Liver (tissue), 9 donors: Measurements from ENCODE around the gene CAPN1. TPM values are rescaled to one million over a fixed set of nuclear protein-coding genes. Genes with fewer than 3 reads are reported as not detected.

ENCODE experiments used
- DNase-seq: peaks from one replicate; pipeline ENCODE4 v3.0.0-alpha.2; 2017; ENCODE audit warnings: low spot score
- H3K27ac ChIP-seq, 2 donors: one replicate each; pipeline ENCODE4 v1.7.0; 2013; ENCODE audit warnings: inconsistent platforms in 2 of 2, low read length in 2 of 2, control low read depth in 1 of 2, low read depth in 1 of 2, mild to moderate bottlenecking in 1 of 2
- H3K27me3 ChIP-seq, 4 donors: one replicate each; pipeline versions ENCODE4 v1.6.1 to v1.7.0; 2013; ENCODE audit warnings: low read length in 3 of 4, inconsistent platforms in 1 of 4, mild to moderate bottlenecking in 1 of 4, moderate library complexity in 1 of 4; ENCODE audit not compliant: control insufficient read depth in 4 of 4, insufficient read depth in 4 of 4
- H3K36me3 ChIP-seq, 4 donors: one replicate each; pipeline versions ENCODE4 v1.6.1 to v1.7.0; 2013; ENCODE audit warnings: low read length in 3 of 4, mild to moderate bottlenecking in 3 of 4, low read depth in 1 of 4, moderate library complexity in 1 of 4; ENCODE audit not compliant: control insufficient read depth in 4 of 4, insufficient read depth in 3 of 4
- H3K4me1 ChIP-seq, 4 donors: one replicate each; pipeline versions ENCODE4 v1.6.1 to v1.7.0; 2013; ENCODE audit warnings: low read length in 3 of 4, mild to moderate bottlenecking in 3 of 4, moderate library complexity in 1 of 4; ENCODE audit not compliant: control insufficient read depth in 4 of 4, insufficient read depth in 4 of 4
- H3K4me3 ChIP-seq, 3 donors: one replicate each; pipeline versions ENCODE4 v1.6.1 to v1.7.0; 2013; ENCODE audit warnings: low read length in 3 of 3, control low read depth in 1 of 3, low read depth in 1 of 3, mild to moderate bottlenecking in 1 of 3
- H3K9ac ChIP-seq, 2 donors: one replicate each; pipeline ENCODE4 v1.7.0; 2013; ENCODE audit warnings: low read length in 2 of 2, mild to moderate bottlenecking in 2 of 2, moderate library complexity in 2 of 2, control low read depth in 1 of 2, low read depth in 1 of 2
- H3K9me3 ChIP-seq, 4 donors: one replicate each; pipeline versions ENCODE4 v1.6.1 to v1.7.0; 2013; ENCODE audit warnings: low read length in 3 of 4; ENCODE audit not compliant: control insufficient read depth in 4 of 4
- ATF3 ChIP-seq: IDR thresholded peaks from 2 replicates; pipeline ENCODE4 v1.6.1; 2016; ENCODE audit warnings: antibody characterized with exemption
- CTCF ChIP-seq: fragments of 150-350 bp; IDR thresholded peaks from 2 replicates; pipeline ENCODE4 v1.5.1; 2017; ENCODE audit warnings: improper control_type of control experiment, low read depth, low read length; ENCODE audit not compliant: missing input control
- EGR1 ChIP-seq, 2 donors: IDR thresholded peaks; 2 replicates each; pipeline ENCODE4 v1.6.1; 2016 to 2018; ENCODE audit warnings: antibody characterized with exemption in 2 of 2, low read depth in 2 of 2
- FOXA1 ChIP-seq: IDR thresholded peaks from 2 replicates; pipeline ENCODE4 v1.6.1; 2016; ENCODE audit warnings: antibody characterized with exemption
- FOXA2 ChIP-seq: IDR thresholded peaks from 2 replicates; pipeline ENCODE4 v1.6.1; 2016; ENCODE audit warnings: antibody characterized with exemption
- GABPA ChIP-seq, 2 donors: IDR thresholded peaks in 1 of 2; conservative IDR thresholded peaks in 1 of 2; 2 replicates each; pipeline ENCODE4 v1.6.1; 2016; ENCODE audit warnings: antibody characterized with exemption in 2 of 2, mild to moderate bottlenecking in 1 of 2, moderate library complexity in 1 of 2
- HNF4A ChIP-seq, 2 donors: conservative IDR thresholded peaks; 2 replicates each; pipeline ENCODE4 v1.6.1; 2016; ENCODE audit warnings: antibody characterized with exemption in 2 of 2, mild to moderate bottlenecking in 2 of 2
- HNF4G ChIP-seq: IDR thresholded peaks from 2 replicates; pipeline ENCODE4 v1.6.1; 2016; ENCODE audit warnings: antibody characterized with exemption
- JUND ChIP-seq, 2 donors: IDR thresholded peaks; 2 replicates each; pipeline ENCODE4 v1.6.1; 2016; ENCODE audit warnings: antibody characterized with exemption in 2 of 2
- MAX ChIP-seq: IDR thresholded peaks from 2 replicates; pipeline ENCODE4 v1.6.1; 2016; ENCODE audit warnings: antibody characterized with exemption
- NR2F2 ChIP-seq: IDR thresholded peaks from 2 replicates; pipeline ENCODE4 v1.6.1; 2016; ENCODE audit warnings: antibody characterized with exemption
- RAD21 ChIP-seq, 2 donors: IDR thresholded peaks; 2 replicates each; pipeline ENCODE4 v1.6.1; 2016; ENCODE audit warnings: antibody characterized with exemption in 2 of 2, mild to moderate bottlenecking in 2 of 2
- REST ChIP-seq: IDR thresholded peaks from 2 replicates; pipeline ENCODE4 v1.6.1; 2016; ENCODE audit warnings: antibody characterized with exemption, mild to moderate bottlenecking
- RXRA ChIP-seq, 2 donors: IDR thresholded peaks; 2 replicates each; pipeline ENCODE4 v1.6.1; 2017 to 2018; ENCODE audit warnings: antibody characterized with exemption in 2 of 2, mild to moderate bottlenecking in 1 of 2
- SP1 ChIP-seq: IDR thresholded peaks from 2 replicates; pipeline ENCODE4 v1.6.1; 2018; ENCODE audit warnings: antibody characterized with exemption, mild to moderate bottlenecking
- TAF1 ChIP-seq: conservative IDR thresholded peaks from 2 replicates; pipeline ENCODE4 v1.6.1; 2016; ENCODE audit warnings: antibody characterized with exemption, mild to moderate bottlenecking
- YY1 ChIP-seq: IDR thresholded peaks from 2 replicates; pipeline ENCODE4 v1.6.1; 2016; ENCODE audit warnings: antibody characterized with exemption, mild to moderate bottlenecking
- WGBS: extraction: QIAGEN DNeasy Blood & Tissue Kit; methylation state at CpG from one replicate; pipeline ENCODE4 v1.1.7; 2013; 5-methylcytosine and 5-hydroxymethylcytosine counted together
- polyA plus RNA-seq, 2 donors: library from polyadenylated mRNA; stranded (reverse) in 1 of 2; unstranded in 1 of 2; fragments of 200-250 nt in 1 of 2; fragments of >200 nt in 1 of 2; fragmentation: Nextera tagmentation in 1 of 2; extraction: Ambion mirVana in 1 of 2; gene quantifications; one replicate each; pipeline versions ENCODE4 v1.2.1 to v1.2.3, GENCODE V29; 2013 to 2015
- total RNA-seq, 2 donors: library from RNA; depleted of rRNA; stranded (reverse); fragments of >200 nt; gene quantifications; one replicate each; pipeline ENCODE4 v1.2.3, GENCODE V29; 2014
- TF ChIP-seq, protein P1 (sequence below): IDR thresholded peaks from 2 replicates; pipeline ENCODE4 v1.6.1; 2016; ENCODE audit warnings: antibody characterized with exemption
- donor health status: healthy.
- donor health status: healthy.
- donor health status: healthy.
- donor health status: healthy.
- donor health status: healthy.

Gene CAPN1
- total and polyA plus RNA-seq, 4 donors = 39.6 to 183 (median 65.1) TPM

DNA sequence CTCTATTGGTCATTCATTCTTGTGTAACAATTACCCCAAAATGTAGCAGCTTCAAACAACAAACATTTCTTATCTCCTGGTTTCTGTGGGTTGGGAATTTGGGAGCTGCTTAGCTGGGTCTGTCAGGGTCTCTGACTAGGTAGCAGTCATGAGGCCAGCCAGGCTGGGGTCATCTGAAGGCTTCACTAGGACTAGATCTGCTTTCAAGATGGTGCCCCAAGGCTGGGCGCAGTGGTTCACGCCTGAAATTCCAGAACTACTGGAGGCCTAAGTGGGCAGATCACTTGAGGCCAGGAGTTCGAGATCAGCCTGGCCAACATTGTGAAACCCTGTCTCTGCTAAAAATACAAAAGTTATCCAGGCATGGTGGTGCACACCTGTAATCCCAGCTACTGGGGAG, 24.8 kb upstream of the CAPN1 start:
- 95% methylated on average over 3 of the region's 3 CpGs for WGBS
- H3K9ac ChIP-seq = no peak overlapping the region
- no peaks in the 10 kb centered on the region for H3K36me3 ChIP-seq
- DNase-seq = no peak
- no peaks in the 10 kb centered on the region for H3K27me3 ChIP-seq
- no peak overlapping the region for H3K27ac ChIP-seq
- H3K4me3 ChIP-seq = no peak overlapping the region
- no peaks in the 10 kb centered on the region for H3K9me3 ChIP-seq
- H3K4me1 ChIP-seq = peaks cover 0 to 4% (median 2%) of the 10 kb centered on the region in 4 donors
- TF ChIP-seq NR2F2 = no peak
- TF ChIP-seq HNF4G = no peak
- TF ChIP-seq HNF4A (conservative IDR thresholded peaks at IDR 0.05) = no peak
- no peak for TF ChIP-seq TAF1
- TF ChIP-seq FOXA2 = no peak
- TF ChIP-seq CTCF = no peak
- TF ChIP-seq JUND (IDR thresholded peaks at IDR 0.05) = no peak
- TF ChIP-seq RAD21 (IDR thresholded peaks at IDR 0.05) = no peak
- TF ChIP-seq YY1 = no peak
- TF ChIP-seq ATF3 = no peak
- no peak for TF ChIP-seq REST
- TF ChIP-seq, protein P1, sequence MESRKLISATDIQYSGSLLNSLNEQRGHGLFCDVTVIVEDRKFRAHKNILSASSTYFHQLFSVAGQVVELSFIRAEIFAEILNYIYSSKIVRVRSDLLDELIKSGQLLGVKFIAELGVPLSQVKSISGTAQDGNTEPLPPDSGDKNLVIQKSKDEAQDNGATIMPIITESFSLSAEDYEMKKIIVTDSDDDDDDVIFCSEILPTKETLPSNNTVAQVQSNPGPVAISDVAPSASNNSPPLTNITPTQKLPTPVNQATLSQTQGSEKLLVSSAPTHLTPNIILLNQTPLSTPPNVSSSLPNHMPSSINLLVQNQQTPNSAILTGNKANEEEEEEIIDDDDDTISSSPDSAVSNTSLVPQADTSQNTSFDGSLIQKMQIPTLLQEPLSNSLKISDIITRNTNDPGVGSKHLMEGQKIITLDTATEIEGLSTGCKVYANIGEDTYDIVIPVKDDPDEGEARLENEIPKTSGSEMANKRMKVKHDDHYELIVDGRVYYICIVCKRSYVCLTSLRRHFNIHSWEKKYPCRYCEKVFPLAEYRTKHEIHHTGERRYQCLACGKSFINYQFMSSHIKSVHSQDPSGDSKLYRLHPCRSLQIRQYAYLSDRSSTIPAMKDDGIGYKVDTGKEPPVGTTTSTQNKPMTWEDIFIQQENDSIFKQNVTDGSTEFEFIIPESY = no peak
- TF ChIP-seq GABPA (IDR thresholded peaks at IDR 0.05 in 1 of 2, conservative IDR thresholded peaks at IDR 0.05 in 1 of 2) = no peak
- no peak for TF ChIP-seq FOXA1
- no peak for TF ChIP-seq MAX
- TF ChIP-seq EGR1 (IDR thresholded peaks at IDR 0.05; ENCODE audit: low read depth in 2 of 2) = no peak
- no peak for TF ChIP-seq SP1
- TF ChIP-seq RXRA (IDR thresholded peaks at IDR 0.05) = no peak
